Tibial artery (tissue), 4 donors: ENCODE data around the gene AZU1.

Experiments used
- DNase-seq, 2 donors: peaks; one replicate each; pipeline ENCODE4 v3.0.0-alpha.2; 2019
- H3K27ac ChIP-seq, 2 donors: fragments of 200-600 bp; sonication (generic) in 1 of 2; 1 replicate in 1 of 2; 2 replicates in 1 of 2; pipeline ENCODE4 v1.5.1; 2018 to 2019; ENCODE audit warnings: mild to moderate bottlenecking in 1 of 2
- H3K27me3 ChIP-seq, 2 donors: fragments of 200-600 bp; sonication (generic) in 1 of 2; one replicate each; pipeline versions ENCODE4 v1.5.1 to v1.6.0; 2016 to 2019
- H3K36me3 ChIP-seq, 3 donors: fragments of 200-600 bp; sonication (generic) in 2 of 3; one replicate each; pipeline ENCODE4 v1.5.1; 2016 to 2019; ENCODE audit warnings: mild to moderate bottlenecking in 2 of 3
- H3K4me1 ChIP-seq, 4 donors: fragments of 200-600 bp; sonication (generic) in 2 of 4; 1 replicate in 3 of 4; 2 replicates in 1 of 4; pipeline ENCODE4 v1.5.1; 2016 to 2019
- H3K4me3 ChIP-seq, 2 donors: fragments of 200-600 bp; sonication (generic) in 1 of 2; 1 replicate in 1 of 2; 2 replicates in 1 of 2; pipeline ENCODE4 v1.5.1; 2018 to 2019; ENCODE audit warnings: mild to moderate bottlenecking in 2 of 2
- H3K9me3 ChIP-seq, 3 donors: fragments of 200-600 bp; sonication (generic) in 1 of 3; one replicate each; pipeline ENCODE4 v1.5.1; 2016 to 2019
- intact Hi-C: fragments of 100-400 bp; cut with DNase I; formaldehyde crosslinking; loops from one replicate; pipeline ENCODE4 v1.15.0; 2023; ENCODE audit warnings: low total_unique reads
- TF ChIP-seq, protein P1 (sequence below), 2 experiments: fragments of 200-600 bp in 1 of 2; fragments of 450-650 bp in 1 of 2; IDR thresholded peaks; one replicate each; pipeline ENCODE4 v1.5.1; 2017 to 2019; ENCODE audit warnings: antibody characterized with exemption in 2 of 2, mild to moderate bottlenecking in 1 of 2, moderate library complexity in 1 of 2

The AZU1 gene

GRCh38 chr19:798415-799075 is 29.1 kb upstream of the AZU1 start:
- Histone ChIP-seq H3K36me3 (peaks cover 12 to 21% (median 17%) of the 10 kb centered on the region in 3 donors), H3K27ac (peak overlapping the region; percentile 91 to 98), H3K4me3 (peak overlapping the region; percentile 82 to 98), H3K27me3 (no peaks in the 10 kb centered on the region), H3K4me1 (peaks cover 23 to 70% (median 63%) of the 10 kb centered on the region in 4 donors), H3K9me3 (no peaks in the 10 kb centered on the region)
- no peak for DNase-seq
- intact Hi-C loops, result no loop called here
- TF ChIP-seq, protein P1, sequence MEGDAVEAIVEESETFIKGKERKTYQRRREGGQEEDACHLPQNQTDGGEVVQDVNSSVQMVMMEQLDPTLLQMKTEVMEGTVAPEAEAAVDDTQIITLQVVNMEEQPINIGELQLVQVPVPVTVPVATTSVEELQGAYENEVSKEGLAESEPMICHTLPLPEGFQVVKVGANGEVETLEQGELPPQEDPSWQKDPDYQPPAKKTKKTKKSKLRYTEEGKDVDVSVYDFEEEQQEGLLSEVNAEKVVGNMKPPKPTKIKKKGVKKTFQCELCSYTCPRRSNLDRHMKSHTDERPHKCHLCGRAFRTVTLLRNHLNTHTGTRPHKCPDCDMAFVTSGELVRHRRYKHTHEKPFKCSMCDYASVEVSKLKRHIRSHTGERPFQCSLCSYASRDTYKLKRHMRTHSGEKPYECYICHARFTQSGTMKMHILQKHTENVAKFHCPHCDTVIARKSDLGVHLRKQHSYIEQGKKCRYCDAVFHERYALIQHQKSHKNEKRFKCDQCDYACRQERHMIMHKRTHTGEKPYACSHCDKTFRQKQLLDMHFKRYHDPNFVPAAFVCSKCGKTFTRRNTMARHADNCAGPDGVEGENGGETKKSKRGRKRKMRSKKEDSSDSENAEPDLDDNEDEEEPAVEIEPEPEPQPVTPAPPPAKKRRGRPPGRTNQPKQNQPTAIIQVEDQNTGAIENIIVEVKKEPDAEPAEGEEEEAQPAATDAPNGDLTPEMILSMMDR (IDR thresholded peaks at IDR 0.05), result no peak

GRCh38 chr19:799076-799881 is 28.4 kb upstream of the AZU1 start:
- DNase-seq, result no peak
- peak overlapping the region; percentile 91 to 98 for H3K27ac ChIP-seq
- peaks cover 23 to 72% (median 63%) of the 10 kb centered on the region in 4 donors for H3K4me1 ChIP-seq

GRCh38 chr19:800360-801029 is 27.1 kb upstream of the AZU1 start:
- intact Hi-C loops, result no loop called here
- DNase-seq, result no peak
- Histone ChIP-seq H3K27me3 (no peaks in the 10 kb centered on the region), H3K27ac (peak overlapping the region; percentile 54 to 91), H3K9me3 (no peaks in the 10 kb centered on the region), H3K36me3 (peaks cover 26 to 41% (median 36%) of the 10 kb centered on the region in 3 donors), H3K4me1 (peaks cover 22 to 68% (median 59%) of the 10 kb centered on the region in 4 donors), H3K4me3 (peak overlapping the region; percentile 17 to 25)
- TF ChIP-seq, protein P1 (IDR thresholded peaks at IDR 0.05), result no peak

More at GRCh38 chr19:799076-799881, 28.4 kb upstream of the AZU1 start:
- H3K27me3 ChIP-seq, result no peaks in the 10 kb centered on the region
- TF ChIP-seq, protein P1 (IDR thresholded peaks at IDR 0.05), result no peak
- H3K9me3 ChIP-seq, result no peaks in the 10 kb centered on the region
- peak overlapping the region; percentile 82 to 98 for H3K4me3 ChIP-seq
- peaks cover 14 to 29% (median 24%) of the 10 kb centered on the region in 3 donors for H3K36me3 ChIP-seq
- intact Hi-C loops, result no loop called here

- H3K36me3 ChIP-seq, result peaks cover 34 to 48% (median 44%) of the 10 kb centered on the region in 3 donors
- H3K4me1 ChIP-seq, result peaks cover 14 to 66% (median 52%) of the 10 kb centered on the region in 4 donors
- peak; percentile 66 to 94 for DNase-seq
- H3K27me3 ChIP-seq, result no peaks in the 10 kb centered on the region
- TF ChIP-seq, protein P1 (IDR thresholded peaks at IDR 0.05), result no peak
- H3K27ac ChIP-seq, result peak overlapping the region; percentile 54 to 91
- intact Hi-C loops, result no loop called here
- peak overlapping the region; percentile 17 to 25 for H3K4me3 ChIP-seq
- H3K9me3 ChIP-seq, result no peaks in the 10 kb centered on the region
Observed at GRCh38 chr19:801030-801860, 26.4 kb upstream of the AZU1 start.
